Measurements from ENCODE around the gene SCAMP3.

Gene SCAMP3

DNA sequence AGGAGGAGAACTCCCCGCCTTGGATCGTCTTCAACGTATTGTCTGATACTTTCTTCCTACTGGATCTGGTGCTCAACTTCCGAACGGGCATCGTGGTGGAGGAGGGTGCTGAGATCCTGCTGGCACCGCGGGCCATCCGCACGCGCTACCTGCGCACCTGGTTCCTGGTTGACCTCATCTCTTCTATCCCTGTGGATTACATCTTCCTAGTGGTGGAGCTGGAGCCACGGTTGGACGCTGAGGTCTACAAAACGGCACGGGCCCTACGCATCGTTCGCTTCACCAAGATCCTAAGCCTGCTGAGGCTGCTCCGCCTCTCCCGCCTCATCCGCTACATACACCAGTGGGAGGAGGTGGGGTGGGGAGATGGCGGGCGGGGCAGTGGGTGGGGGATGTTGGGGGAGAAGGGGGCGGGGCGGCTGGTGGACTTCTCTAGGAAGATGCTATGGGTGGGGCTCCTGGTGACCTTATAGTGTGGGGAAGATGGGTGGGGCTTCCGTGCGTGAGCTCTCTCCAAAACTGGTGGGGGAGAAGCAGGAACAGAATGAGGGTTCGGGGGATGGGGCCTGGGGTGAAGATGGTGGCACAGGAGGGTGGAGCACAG is 20.4 kb upstream of the SCAMP3 start:
- H3K79me2 ChIP-seq (ENCODE audit: control insufficient read depth, insufficient read depth, low read length), result no peaks in the 10 kb centered on the region
- H2BK120ac ChIP-seq (ENCODE audit: low read depth, low read length), result no peak overlapping the region
- H2BK5ac ChIP-seq (ENCODE audit: low read length), result no peak overlapping the region
- H3K18ac ChIP-seq (ENCODE audit: low read length), result no peak overlapping the region
- no peak overlapping the region for H3K9ac ChIP-seq (ENCODE audit: low read length)
- H3K4me2 ChIP-seq (ENCODE audit: low read length), result no peak overlapping the region
- no peaks in the 10 kb centered on the region for H3K36me3 ChIP-seq (ENCODE audit: control insufficient read depth, insufficient read depth, low read length)
- H2AK5ac ChIP-seq (ENCODE audit: low read length), result no peak overlapping the region
- H3K27ac ChIP-seq (ENCODE audit: low read depth, low read length), result no peak overlapping the region
- H3K23ac ChIP-seq (ENCODE audit: low read length), result no peak overlapping the region
- H4K8ac ChIP-seq (ENCODE audit: low read depth, low read length), result no peak overlapping the region
- peaks cover 3% of the 10 kb centered on the region for H3K4me1 ChIP-seq (ENCODE audit: control insufficient read depth, low read depth, low read length)
- no peak overlapping the region for H3K56ac ChIP-seq (ENCODE audit: low read length)
- H3K27me3 ChIP-seq (ENCODE audit: insufficient read depth, low read length, poor library complexity), result no peaks in the 10 kb centered on the region
- no peak overlapping the region for H3K4ac ChIP-seq (ENCODE audit: low read depth, low read length)
- no peak overlapping the region for H3K4me3 ChIP-seq (ENCODE audit: low read length)
- no peaks in the 10 kb centered on the region for H3K79me1 ChIP-seq (ENCODE audit: low read length)
- no CpG with 5 or more reads among the region's 29 CpGs for WGBS (ENCODE audit: extremely low coverage, insufficient coverage, low lambda C conversion rate)
- no peak overlapping the region for H4K5ac ChIP-seq (ENCODE audit: low read length)
- H2BK15ac ChIP-seq (replicated peaks; ENCODE audit: low read depth), result no peak overlapping the region
- DNase-seq, result no peak

- no peak overlapping the region for H3K27ac ChIP-seq (ENCODE audit: low read depth, low read length)
- H2BK15ac ChIP-seq (replicated peaks; ENCODE audit: low read depth), result no peak overlapping the region
- H2AK5ac ChIP-seq (ENCODE audit: low read length), result no peak overlapping the region
- H3K4ac ChIP-seq (ENCODE audit: low read depth, low read length), result no peak overlapping the region
- H2BK5ac ChIP-seq (ENCODE audit: low read length), result no peak overlapping the region
- no peaks in the 10 kb centered on the region for H3K79me1 ChIP-seq (ENCODE audit: low read length)
- H3K36me3 ChIP-seq (ENCODE audit: control insufficient read depth, insufficient read depth, low read length), result no peaks in the 10 kb centered on the region
- H3K4me1 ChIP-seq (ENCODE audit: control insufficient read depth, low read depth, low read length), result peaks cover 6% of the 10 kb centered on the region
- H4K8ac ChIP-seq (ENCODE audit: low read depth, low read length), result no peak overlapping the region
- no CpG with 5 or more reads among the region's 2 CpGs for WGBS (ENCODE audit: extremely low coverage, insufficient coverage, low lambda C conversion rate)
- H3K9ac ChIP-seq (ENCODE audit: low read length), result no peak overlapping the region
- H3K23ac ChIP-seq (ENCODE audit: low read length), result no peak overlapping the region
- H3K79me2 ChIP-seq (ENCODE audit: control insufficient read depth, insufficient read depth, low read length), result no peaks in the 10 kb centered on the region
- no peak overlapping the region for H3K4me2 ChIP-seq (ENCODE audit: low read length)
- no peak for DNase-seq
- peaks cover 2% of the 10 kb centered on the region for H3K27me3 ChIP-seq (ENCODE audit: insufficient read depth, low read length, poor library complexity)
- peak overlapping the region; percentile 37 for H3K56ac ChIP-seq (ENCODE audit: low read length)
- H2BK120ac ChIP-seq (ENCODE audit: low read depth, low read length), result no peak overlapping the region
- H3K4me3 ChIP-seq (ENCODE audit: low read length), result no peak overlapping the region
- H4K5ac ChIP-seq (ENCODE audit: low read length), result no peak overlapping the region
- H3K18ac ChIP-seq (ENCODE audit: low read length), result no peak overlapping the region
These were observed 17.1 kb upstream of the SCAMP3 start for GRCh38 chr1:155279268-155279667.

- H2AK5ac ChIP-seq (ENCODE audit: low read length), result no peak overlapping the region
- peaks cover 7% of the 10 kb centered on the region for H3K4me1 ChIP-seq (ENCODE audit: control insufficient read depth, low read depth, low read length)
- no peak overlapping the region for H4K5ac ChIP-seq (ENCODE audit: low read length)
- no peaks in the 10 kb centered on the region for H3K79me2 ChIP-seq (ENCODE audit: control insufficient read depth, insufficient read depth, low read length)
- no peak overlapping the region for H3K4ac ChIP-seq (ENCODE audit: low read depth, low read length)
- H3K9ac ChIP-seq (ENCODE audit: low read length), result peak overlapping the region; percentile 11
- H3K79me1 ChIP-seq (ENCODE audit: low read length), result no peaks in the 10 kb centered on the region
- no peak for DNase-seq
- H3K4me3 ChIP-seq (ENCODE audit: low read length), result no peak overlapping the region
- no peak overlapping the region for H3K27ac ChIP-seq (ENCODE audit: low read depth, low read length)
- no peaks in the 10 kb centered on the region for H3K36me3 ChIP-seq (ENCODE audit: control insufficient read depth, insufficient read depth, low read length)
- H3K4me2 ChIP-seq (ENCODE audit: low read length), result no peak overlapping the region
- H2BK120ac ChIP-seq (ENCODE audit: low read depth, low read length), result no peak overlapping the region
- no peak overlapping the region for H2BK5ac ChIP-seq (ENCODE audit: low read length)
- WGBS (ENCODE audit: extremely low coverage, insufficient coverage, low lambda C conversion rate), result no CpG with 5 or more reads among the region's 10 CpGs
- H3K23ac ChIP-seq (ENCODE audit: low read length), result no peak overlapping the region
- no peak overlapping the region for H2BK15ac ChIP-seq (replicated peaks; ENCODE audit: low read depth)
- peak overlapping the region; percentile 51 for H3K56ac ChIP-seq (ENCODE audit: low read length)
- H4K8ac ChIP-seq (ENCODE audit: low read depth, low read length), result no peak overlapping the region
- H3K18ac ChIP-seq (ENCODE audit: low read length), result no peak overlapping the region
- H3K27me3 ChIP-seq (ENCODE audit: insufficient read depth, low read length, poor library complexity), result peaks cover 2% of the 10 kb centered on the region
These were observed 16.6 kb upstream of the SCAMP3 start for GRCh38 chr1:155278689-155279160.

GRCh38 chr1:155277902-155278688 is 15.9 kb upstream of the SCAMP3 start:
- H3K4me3 ChIP-seq (ENCODE audit: low read length), result peak overlapping the region; percentile 77
- no peak overlapping the region for H2BK120ac ChIP-seq (ENCODE audit: low read depth, low read length)
- H4K8ac ChIP-seq (ENCODE audit: low read depth, low read length), result no peak overlapping the region
- peaks cover 8% of the 10 kb centered on the region for H3K4me1 ChIP-seq (ENCODE audit: control insufficient read depth, low read depth, low read length)
- no peaks in the 10 kb centered on the region for H3K36me3 ChIP-seq (ENCODE audit: control insufficient read depth, insufficient read depth, low read length)
- no peak overlapping the region for H4K5ac ChIP-seq (ENCODE audit: low read length)
- H3K27me3 ChIP-seq (ENCODE audit: insufficient read depth, low read length, poor library complexity), result peaks cover 2% of the 10 kb centered on the region
- DNase-seq, result peak; percentile 98
- H2BK5ac ChIP-seq (ENCODE audit: low read length), result no peak overlapping the region
- no peaks in the 10 kb centered on the region for H3K79me1 ChIP-seq (ENCODE audit: low read length)
- no peak overlapping the region for H2AK5ac ChIP-seq (ENCODE audit: low read length)
- no peak overlapping the region for H3K4ac ChIP-seq (ENCODE audit: low read depth, low read length)
- WGBS (ENCODE audit: extremely low coverage, insufficient coverage, low lambda C conversion rate), result no CpG with 5 or more reads among the region's 29 CpGs
- peak overlapping the region; percentile 98 for H3K4me2 ChIP-seq (ENCODE audit: low read length)
- H3K56ac ChIP-seq (ENCODE audit: low read length), result peak overlapping the region; percentile 93
- no peak overlapping the region for H3K18ac ChIP-seq (ENCODE audit: low read length)
- H3K27ac ChIP-seq (ENCODE audit: low read depth, low read length), result no peak overlapping the region
- H3K9ac ChIP-seq (ENCODE audit: low read length), result peak overlapping the region; percentile 85
- H2BK15ac ChIP-seq (replicated peaks; ENCODE audit: low read depth), result no peak overlapping the region
- H3K23ac ChIP-seq (ENCODE audit: low read length), result no peak overlapping the region
- no peaks in the 10 kb centered on the region for H3K79me2 ChIP-seq (ENCODE audit: control insufficient read depth, insufficient read depth, low read length)

DNA sequence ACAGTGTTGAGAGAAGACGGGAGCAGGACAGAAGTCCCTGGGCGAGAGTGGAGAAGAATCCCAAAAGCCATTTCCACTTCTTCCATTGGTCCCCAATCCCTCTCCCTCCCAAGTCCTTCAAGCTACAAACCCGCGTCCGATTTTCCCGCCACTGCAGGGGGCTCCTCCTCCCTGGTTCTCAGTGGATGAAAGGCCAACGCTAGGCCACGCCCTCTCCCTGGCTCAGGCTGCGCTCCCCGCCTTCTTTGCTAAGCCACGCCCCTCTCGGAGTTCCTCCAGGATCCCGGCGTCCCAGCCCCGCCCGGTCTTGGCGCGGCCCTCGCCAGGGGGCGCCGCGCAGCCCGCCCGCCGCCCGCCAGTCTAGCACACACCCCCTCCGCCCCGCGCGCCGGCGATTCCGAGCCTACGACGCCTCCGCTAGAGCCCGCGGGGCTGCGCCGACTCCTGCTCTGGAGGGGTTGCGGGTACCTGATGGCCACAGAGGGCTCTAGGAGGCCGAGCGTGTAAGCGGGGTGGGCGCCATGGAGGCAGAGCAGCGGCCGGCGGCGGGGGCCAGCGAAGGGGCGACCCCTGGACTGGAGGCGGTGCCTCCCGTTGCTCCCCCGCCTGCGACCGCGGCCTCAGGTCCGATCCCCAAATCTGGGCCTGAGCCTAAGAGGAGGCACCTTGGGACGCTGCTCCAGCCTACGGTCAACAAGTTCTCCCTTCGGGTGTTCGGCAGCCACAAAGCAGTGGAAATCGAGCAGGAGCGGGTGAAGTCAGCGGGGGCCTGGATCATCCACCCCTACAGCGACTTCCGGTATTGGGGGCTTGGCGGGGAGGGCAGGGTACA is 15.1 kb upstream of the SCAMP3 start, which contains the start of gene HCN3:
Gene HCN3, plus strand, starts transcription at position 394 of the 832 bp plus-strand sequence. Its CDS starts 128 bp downstream, at position 522.
- H3K4me1 ChIP-seq (ENCODE audit: control insufficient read depth, low read depth, low read length), result peaks cover 9% of the 10 kb centered on the region
- DNase-seq, result peak; percentile 98
- no peak within 1 kb of the TSS for H4K8ac ChIP-seq (ENCODE audit: low read depth, low read length)
- peaks cover 2% of the 10 kb centered on the region for H3K27me3 ChIP-seq (ENCODE audit: insufficient read depth, low read length, poor library complexity)
- no peak within 1 kb of the TSS for H3K23ac ChIP-seq (ENCODE audit: low read length)
- peak within 1 kb of the TSS; percentile 77 for H3K4me3 ChIP-seq (ENCODE audit: low read length)
- peaks cover 7% of the 10 kb centered on the region for H3K79me2 ChIP-seq (ENCODE audit: control insufficient read depth, insufficient read depth, low read length)
- peak within 1 kb of the TSS; percentile 85 for H3K9ac ChIP-seq (ENCODE audit: low read length)
- H3K18ac ChIP-seq (ENCODE audit: low read length), result no peak within 1 kb of the TSS
- no peaks in the 10 kb centered on the region for H3K36me3 ChIP-seq (ENCODE audit: control insufficient read depth, insufficient read depth, low read length)
- peaks cover 4% of the 10 kb centered on the region for H3K79me1 ChIP-seq (ENCODE audit: low read length)
- no peak within 1 kb of the TSS for H2AK5ac ChIP-seq (ENCODE audit: low read length)
- H3K27ac ChIP-seq (ENCODE audit: low read depth, low read length), result no peak within 1 kb of the TSS
- H4K5ac ChIP-seq (ENCODE audit: low read length), result no peak within 1 kb of the TSS
- no peak within 1 kb of the TSS for H2BK15ac ChIP-seq (replicated peaks; ENCODE audit: low read depth)
- no peak within 1 kb of the TSS for H3K4ac ChIP-seq (ENCODE audit: low read depth, low read length)
- H3K4me2 ChIP-seq (ENCODE audit: low read length), result peak within 1 kb of the TSS; percentile 98
- H3K56ac ChIP-seq (ENCODE audit: low read length), result peak within 1 kb of the TSS; percentile 93
- no peak within 1 kb of the TSS for H2BK5ac ChIP-seq (ENCODE audit: low read length)
- WGBS (ENCODE audit: extremely low coverage, insufficient coverage, low lambda C conversion rate), result no CpG with 5 or more reads among the region's 68 CpGs
- no peak within 1 kb of the TSS for H2BK120ac ChIP-seq (ENCODE audit: low read depth, low read length)

Data from mesendoderm (in vitro differentiated cells).